Measurements from ENCODE around the gene TKT.

TKT gene

DNA sequence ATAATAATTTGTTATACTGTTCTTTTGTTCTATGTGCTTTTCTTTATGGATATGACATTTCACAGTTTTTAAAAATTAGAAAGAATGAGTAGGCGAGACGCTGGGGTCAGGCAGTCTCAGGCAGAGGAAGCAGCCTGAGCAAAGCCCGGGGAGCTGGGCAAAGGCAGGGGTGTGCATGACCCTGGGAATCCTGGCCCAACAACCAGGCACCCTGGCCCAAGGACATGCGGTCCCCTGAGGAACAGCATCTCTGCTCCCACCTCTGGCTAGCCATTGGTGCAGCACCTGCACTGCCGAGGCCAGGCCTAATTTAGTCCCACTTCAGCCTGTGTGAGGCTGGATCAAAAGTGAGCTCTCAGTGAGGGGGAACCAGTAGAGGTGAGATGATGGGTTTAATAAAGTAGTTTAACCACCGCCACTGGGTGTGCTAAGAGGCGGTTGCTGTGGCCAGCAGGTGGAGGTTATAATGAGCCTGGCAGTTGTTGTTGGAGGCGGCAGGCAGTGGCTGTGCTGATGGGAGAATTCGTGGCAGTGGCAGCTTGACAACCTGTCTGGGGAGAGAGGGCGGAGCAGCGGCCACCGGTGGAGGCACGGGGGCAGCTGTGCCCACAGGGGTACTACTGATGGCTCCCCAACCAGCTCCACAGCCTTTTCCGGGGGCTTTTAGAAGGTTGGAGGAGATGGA, 53.3 kb downstream of the TKT start:
- no peaks in the 10 kb centered on the region for H3K4me1 Mint-ChIP-seq
- no peak for DNase-seq
- no peaks in the 10 kb centered on the region for H3K9me3 Mint-ChIP-seq
- ATAC-seq, result no peak
- H3K27me3 Mint-ChIP-seq, result peaks cover 15% of the 10 kb centered on the region
- no peak overlapping the region for H3K4me3 Mint-ChIP-seq
- peak overlapping the region in 1 of 2 donors; percentile 90 for H3K27ac Mint-ChIP-seq

DNA sequence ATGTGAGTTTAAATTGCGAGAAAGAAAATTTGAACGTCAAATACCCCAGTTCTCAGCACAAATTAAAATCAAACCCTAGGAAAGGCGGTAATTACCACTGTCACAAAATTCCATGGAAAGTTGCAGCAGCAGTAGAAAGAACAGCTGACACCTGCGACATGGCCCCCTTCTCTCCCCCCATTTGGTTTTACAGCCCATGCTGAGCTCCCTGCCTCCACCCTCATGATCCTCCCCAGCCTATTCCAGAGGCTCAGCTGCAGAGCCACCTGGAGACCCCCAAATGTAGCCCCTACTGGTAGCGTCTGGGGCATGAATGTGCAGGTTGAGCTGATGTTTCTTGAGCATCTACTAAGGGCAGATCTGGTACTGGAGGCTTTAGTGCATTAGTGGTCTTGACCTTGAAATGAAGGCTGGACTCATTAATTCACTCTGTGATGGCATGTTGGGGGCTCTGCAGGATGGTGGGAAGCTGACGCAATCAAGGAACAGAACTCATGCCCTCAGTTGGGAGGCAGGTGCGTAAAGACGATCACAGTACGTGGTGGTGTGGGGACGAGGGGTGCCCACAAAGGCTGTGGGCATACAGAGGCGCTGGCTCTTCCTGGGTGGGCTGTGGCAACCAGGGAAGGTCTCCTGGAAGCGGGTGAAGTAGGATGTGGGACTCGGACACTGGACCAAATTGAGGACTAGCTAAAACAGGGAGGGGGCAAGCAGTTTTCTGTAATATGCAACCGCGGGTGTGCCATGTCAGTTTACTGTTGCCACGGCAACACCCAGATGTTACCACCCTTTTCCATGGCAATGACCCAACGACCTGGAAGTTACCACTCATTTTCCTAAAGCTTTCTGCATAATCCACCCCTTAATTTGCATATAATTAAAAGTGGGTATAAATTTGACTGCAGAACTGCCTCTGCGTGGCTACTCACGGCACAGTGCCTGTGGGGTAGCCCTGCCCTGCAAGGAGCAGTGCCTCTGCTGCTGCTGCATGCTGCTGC, 55.0 kb downstream of the TKT start:
- Mint-ChIP-seq H3K27me3 (peaks cover 15% of the 10 kb centered on the region), H3K9me3 (no peaks in the 10 kb centered on the region), H3K4me1 (peaks cover 10% of the 10 kb centered on the region), H3K27ac (no peak overlapping the region), H3K4me3 (no peak overlapping the region)
- ATAC-seq, result no peak
- DNase-seq, result no peak

DNA sequence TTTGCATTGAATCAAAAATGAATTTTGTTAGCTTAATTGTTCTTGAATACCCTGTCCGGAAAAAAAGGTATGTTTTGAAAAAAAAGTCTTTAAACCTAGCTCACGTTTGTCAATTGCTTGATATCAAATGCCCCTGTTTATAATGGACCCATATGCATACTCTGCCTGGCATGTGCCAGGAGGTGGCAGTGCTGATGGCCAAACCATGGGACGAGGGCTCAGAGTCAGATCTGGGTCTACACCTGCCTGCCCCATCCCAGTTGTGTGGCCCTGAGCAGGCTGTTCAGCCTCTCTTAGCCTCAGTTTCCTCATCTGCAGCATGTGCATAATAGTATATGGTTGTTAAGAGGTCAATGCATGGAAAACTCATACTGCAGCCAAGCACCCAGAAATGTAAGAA, 56.0 kb downstream of the TKT start:
- H3K27me3 Mint-ChIP-seq, result peaks cover 15% of the 10 kb centered on the region
- peaks cover 20% of the 10 kb centered on the region for H3K4me1 Mint-ChIP-seq
- no peak overlapping the region for H3K4me3 Mint-ChIP-seq
- ATAC-seq (peak; percentile 58), DNase-seq (no peak)
- H3K27ac Mint-ChIP-seq, result no peak overlapping the region
- H3K9me3 Mint-ChIP-seq, result no peaks in the 10 kb centered on the region

DNA sequence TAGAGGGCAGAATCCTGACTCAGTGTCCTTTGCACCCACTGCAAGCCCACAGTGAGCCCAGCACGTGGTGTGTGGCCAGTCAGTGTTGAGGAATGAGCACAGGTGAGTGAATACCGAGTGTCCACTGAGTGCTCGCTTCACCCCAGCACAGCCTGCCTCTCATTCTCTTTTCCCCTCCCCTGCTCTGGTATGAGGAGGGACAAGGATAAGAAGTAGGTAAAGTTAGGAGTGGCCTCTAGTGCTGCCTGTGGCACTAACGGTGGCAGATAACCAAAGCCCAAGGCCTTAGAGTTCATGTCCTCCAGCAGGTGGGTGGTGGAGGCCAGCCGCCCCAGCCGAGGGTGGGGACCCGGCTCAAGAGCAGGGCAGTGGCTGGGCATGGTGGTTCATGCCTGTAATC, 56.8 kb downstream of the TKT start:
- peaks cover 15% of the 10 kb centered on the region for H3K27me3 Mint-ChIP-seq
- no peak for ATAC-seq
- H3K4me3 Mint-ChIP-seq, result no peak overlapping the region
- DNase-seq, result no peak
- H3K9me3 Mint-ChIP-seq, result no peaks in the 10 kb centered on the region
- H3K27ac Mint-ChIP-seq, result no peak overlapping the region
- peaks cover 20% of the 10 kb centered on the region for H3K4me1 Mint-ChIP-seq

DNA sequence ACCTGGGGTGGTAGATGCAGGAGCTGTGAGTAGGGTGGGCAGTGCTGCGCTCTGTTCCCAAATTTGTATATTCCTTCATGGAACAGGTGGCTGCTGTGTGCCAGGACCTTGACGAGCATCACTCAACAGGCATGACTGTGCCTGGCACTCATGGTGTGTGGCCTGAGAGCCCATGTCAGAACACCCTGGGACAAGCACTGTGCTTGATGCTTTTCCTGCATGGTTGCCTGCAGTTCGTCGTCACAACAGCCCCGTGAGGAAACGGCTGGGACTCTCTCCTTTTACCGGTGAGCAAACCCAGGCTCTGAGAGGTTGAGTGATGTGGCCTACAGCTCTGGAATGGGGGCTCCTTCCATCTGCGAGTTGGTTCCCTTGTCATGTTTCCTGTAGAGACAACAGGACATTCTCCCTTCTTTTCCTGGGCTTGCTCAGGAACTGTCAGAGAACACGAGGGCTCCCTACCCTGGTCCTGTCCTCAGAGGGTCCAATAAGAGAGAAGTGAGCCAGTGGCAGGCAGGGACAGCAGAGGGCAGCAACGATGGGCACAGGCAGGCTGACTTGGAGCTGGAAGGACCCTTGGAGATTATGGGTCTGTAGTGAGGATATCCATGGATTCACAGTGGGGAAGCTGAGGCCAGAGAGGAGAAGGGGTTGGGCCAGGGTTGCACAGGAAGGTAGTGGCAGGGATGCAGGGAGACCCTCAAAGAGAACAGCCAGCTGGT, 57.4 kb downstream of the TKT start:
- DNase-seq (no peak), ATAC-seq (no peak)
- peaks cover 15% of the 10 kb centered on the region for H3K27me3 Mint-ChIP-seq
- peak overlapping the region in 1 of 2 donors; percentile 23 for H3K27ac Mint-ChIP-seq
- no peak overlapping the region for H3K4me3 Mint-ChIP-seq
- H3K4me1 Mint-ChIP-seq, result peaks cover 20% of the 10 kb centered on the region
- no peaks in the 10 kb centered on the region for H3K9me3 Mint-ChIP-seq

DNA sequence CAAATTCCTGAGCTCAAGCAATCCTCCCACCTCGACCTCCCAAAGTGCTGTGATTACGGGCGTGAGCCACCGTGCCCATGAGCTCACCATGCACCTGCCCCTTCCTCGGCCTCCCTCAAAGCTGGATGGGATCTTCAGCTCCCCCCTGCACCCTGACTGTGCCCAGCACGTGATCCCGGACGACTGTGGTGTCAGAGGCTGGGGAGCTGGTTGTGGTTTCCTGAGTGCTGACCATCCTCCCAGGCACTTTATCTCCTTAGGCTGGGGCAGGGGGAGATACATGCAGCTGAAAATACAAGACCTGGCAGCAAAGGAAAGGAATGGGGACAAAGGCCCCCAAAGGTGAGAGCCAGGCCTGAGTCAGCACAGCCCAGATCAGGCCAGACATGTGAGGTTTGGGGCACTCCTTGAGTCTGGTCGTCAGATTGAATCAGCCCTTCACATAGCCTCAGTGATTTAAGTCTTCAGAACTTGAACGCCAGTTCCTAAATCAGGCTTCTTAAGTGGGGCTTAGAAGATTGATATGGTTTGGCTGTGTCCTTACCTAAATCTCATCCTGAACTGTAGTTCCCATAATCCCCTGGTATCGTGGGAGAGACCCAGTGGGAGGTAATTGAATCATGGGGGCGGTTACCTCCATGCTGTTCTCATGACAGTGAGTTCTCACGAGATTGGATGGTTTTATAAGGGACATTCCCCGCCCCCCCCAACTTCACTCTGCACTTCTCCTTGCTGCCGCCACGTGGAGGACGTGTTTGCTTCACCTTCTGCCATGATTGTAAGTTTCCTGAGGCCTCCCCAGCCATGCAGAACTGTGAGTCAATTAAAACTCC, 59.0 kb downstream of the TKT start:
- ATAC-seq, result no peak
- H3K4me3 Mint-ChIP-seq, result peak overlapping the region in 1 of 2 donors; percentile 3

DNA sequence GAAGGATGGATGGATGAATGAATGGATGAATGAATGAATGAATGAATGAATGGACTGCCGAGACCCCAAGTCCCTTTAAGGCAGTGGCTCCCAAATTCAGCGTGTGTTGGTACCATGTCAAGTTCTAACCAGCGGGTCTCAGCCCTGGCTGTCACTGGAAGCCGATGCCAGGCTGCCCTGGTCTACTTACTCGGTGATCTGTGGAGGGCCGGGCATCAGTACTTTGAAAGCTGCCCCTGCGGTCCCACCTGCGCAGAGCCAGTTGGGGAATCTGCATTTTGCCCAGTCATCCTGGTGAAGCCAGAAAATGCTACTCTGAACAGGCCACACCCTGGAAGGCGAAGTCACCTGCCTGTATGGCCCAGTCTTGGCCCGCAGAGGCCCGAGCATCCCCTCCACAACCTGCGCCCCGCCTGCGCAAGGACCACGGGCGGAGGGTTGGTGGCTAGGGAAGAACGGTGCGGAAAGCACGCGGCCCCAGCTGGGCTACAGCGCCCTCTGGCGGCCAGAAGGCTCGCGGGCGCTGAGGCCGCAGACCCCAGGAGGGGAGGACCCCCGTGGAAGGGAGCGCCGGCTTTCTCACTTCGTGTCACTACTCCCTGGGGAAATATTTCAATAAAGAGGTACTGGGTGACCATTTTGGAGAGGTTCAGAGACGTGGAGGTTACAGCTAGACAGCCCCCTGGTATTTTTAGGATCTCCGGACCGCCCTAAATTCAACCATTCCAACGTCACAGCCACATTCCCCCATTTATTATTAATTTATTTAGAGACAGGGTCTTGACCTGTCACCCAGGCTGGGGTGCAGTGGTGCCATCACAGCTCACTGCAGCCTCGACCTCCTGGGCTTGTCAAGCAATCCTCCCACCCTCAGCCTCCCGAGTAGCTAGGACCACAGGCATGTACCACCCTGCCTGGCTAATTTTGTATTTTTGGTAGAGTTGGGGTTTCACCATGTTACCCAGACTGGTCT, 59.9 kb downstream of the TKT start:
- Mint-ChIP-seq H3K4me1 (peaks cover 20% of the 10 kb centered on the region), H3K27me3 (peaks cover 5% of the 10 kb centered on the region), H3K4me3 (peak overlapping the region in 1 of 2 donors; percentile 36), H3K9me3 (no peaks in the 10 kb centered on the region), H3K27ac (no peak overlapping the region)
- peak; percentile 76 for ATAC-seq
- peak; percentile 60 to 63 for DNase-seq

More for the DNA sequence above, 59.0 kb downstream of the TKT start:
- peak in 1 of 2 donors; percentile 26 for DNase-seq
- H3K27ac Mint-ChIP-seq, result peak overlapping the region in 1 of 2 donors; percentile 27
- H3K9me3 Mint-ChIP-seq, result no peaks in the 10 kb centered on the region
- peaks cover 20% of the 10 kb centered on the region for H3K4me1 Mint-ChIP-seq
- H3K27me3 Mint-ChIP-seq, result peaks cover 7% of the 10 kb centered on the region

DNA sequence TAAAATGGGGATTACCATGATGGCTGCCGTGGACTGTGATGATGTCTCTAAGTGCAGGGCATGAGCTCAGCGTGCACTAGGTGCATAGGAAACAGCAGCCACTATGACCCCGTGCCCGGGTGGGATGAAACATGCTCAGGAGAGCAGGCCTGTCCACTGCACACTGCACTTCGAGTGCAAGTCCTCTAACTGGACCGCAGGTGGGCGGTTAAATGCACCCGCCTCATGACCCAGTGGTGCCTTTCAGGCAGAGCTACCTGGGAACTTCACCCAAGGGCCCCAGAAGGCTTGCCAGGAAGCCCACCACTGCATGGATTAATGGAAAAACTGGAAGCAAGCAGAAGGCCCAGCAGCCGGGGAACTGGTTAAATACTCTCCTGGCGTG, 60.8 kb downstream of the TKT start:
- no peak overlapping the region for H3K4me3 Mint-ChIP-seq
- ATAC-seq (no peak), DNase-seq (no peak)
- no peaks in the 10 kb centered on the region for H3K9me3 Mint-ChIP-seq
- no peaks in the 10 kb centered on the region for H3K27me3 Mint-ChIP-seq
- H3K27ac Mint-ChIP-seq, result no peak overlapping the region
- peaks cover 20% of the 10 kb centered on the region for H3K4me1 Mint-ChIP-seq

DNA sequence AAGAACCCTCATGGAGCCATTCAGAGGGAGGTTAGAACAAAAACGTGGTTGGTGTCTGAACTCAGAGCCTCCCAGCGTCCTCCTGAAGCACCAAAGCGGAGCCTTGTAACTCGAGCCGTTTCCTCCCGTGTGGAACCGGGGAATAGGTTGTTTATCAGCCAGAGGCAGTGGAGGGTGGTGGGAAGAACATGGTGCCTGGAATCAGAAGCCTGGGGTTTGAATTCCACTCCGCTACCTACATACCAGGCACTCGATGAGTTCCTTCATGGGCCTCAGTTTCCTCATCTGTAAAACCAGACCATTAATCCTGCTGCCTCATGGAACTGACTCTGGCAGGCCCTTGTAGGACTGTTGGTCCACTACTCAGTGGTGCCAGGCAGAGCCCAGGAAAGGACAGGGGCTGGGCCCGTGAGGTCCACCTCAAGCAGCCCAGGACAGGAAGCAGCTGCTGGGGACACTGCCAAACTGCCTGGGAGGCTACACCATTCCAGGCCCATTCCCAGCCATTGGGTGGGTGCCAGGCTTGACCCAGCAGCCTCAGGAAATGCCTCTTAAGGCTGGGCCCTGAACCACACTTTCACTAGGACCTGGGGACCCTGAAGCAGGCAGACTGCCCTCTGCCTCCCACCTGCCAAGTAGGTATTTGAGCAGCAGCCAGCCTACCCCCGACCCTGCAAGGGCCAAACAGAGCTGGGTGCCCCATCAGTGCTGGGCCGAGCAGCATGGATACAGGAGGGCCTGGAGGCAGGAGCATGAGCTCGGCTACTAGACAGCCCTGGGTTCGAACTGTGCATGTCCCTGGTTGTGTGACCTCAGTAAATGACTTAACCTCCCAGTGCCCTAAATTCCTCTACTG, 61.4 kb downstream of the TKT start:
- Mint-ChIP-seq H3K27ac (no peak overlapping the region), H3K4me3 (no peak overlapping the region), H3K27me3 (no peaks in the 10 kb centered on the region), H3K4me1 (peaks cover 20% of the 10 kb centered on the region), H3K9me3 (no peaks in the 10 kb centered on the region)
- ATAC-seq, result no peak
- DNase-seq, result no peak

DNA sequence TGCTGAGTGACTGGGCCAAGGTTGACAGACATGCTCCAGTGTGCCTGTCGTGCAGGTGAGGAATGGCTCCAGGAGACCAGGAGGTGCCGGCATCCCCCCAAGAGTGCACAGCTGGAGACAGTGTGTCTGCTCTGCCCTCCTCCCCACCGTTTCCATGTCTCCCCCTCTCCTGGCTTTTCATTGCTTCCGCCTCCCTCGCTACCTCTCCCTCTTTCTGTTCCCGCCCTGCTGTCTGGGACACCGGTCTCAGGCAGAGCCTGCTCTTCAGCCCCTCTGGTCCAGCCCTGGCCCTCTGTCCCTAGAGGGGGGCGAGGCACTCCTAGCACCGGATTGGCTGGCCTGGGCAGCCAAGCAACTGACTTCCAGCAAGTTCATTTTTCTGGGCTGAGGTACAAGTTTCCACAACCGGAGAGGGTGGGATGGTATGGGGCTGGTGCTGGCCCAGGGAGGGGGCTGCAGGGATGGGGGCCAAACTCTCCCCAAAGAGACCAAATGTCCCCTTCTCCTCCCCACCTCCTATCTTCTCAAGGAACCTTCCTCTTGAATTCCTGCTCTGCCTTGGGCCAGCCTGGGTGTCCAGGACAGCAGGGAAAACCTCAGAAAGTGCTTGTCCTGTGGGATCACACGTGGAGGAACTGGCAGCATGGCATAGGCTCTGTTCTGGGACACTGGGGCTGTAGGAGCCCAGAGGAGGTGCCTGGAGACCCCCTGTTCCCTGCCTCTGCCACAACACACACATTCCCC, 62.2 kb downstream of the TKT start:
- ATAC-seq (no peak), DNase-seq (no peak)
- H3K27ac Mint-ChIP-seq, result no peak overlapping the region
- H3K4me1 Mint-ChIP-seq, result peaks cover 20% of the 10 kb centered on the region
- no peaks in the 10 kb centered on the region for H3K9me3 Mint-ChIP-seq
- H3K4me3 Mint-ChIP-seq, result no peak overlapping the region
- H3K27me3 Mint-ChIP-seq, result no peaks in the 10 kb centered on the region

DNA sequence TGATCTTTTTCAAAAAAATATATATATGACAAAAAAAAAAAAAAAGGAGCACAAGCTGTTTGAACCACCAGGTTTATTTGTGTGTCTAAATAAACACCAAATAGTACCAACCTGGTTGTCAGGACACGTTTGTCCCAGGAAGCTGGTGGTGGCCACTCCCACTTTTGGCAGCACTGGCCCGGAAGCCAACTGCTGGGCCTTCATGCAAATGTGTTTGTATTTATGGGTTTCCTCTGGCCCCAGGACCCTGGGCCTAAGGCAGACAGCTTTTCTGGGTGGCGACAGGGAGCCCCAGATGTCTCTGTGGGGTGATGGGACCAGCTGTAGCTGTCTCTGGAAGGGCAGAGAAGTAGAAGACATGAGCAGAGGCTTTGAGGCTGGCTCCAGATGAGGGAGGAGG, 63.2 kb downstream of the TKT start:
- no peak overlapping the region for H3K4me3 Mint-ChIP-seq

DNA sequence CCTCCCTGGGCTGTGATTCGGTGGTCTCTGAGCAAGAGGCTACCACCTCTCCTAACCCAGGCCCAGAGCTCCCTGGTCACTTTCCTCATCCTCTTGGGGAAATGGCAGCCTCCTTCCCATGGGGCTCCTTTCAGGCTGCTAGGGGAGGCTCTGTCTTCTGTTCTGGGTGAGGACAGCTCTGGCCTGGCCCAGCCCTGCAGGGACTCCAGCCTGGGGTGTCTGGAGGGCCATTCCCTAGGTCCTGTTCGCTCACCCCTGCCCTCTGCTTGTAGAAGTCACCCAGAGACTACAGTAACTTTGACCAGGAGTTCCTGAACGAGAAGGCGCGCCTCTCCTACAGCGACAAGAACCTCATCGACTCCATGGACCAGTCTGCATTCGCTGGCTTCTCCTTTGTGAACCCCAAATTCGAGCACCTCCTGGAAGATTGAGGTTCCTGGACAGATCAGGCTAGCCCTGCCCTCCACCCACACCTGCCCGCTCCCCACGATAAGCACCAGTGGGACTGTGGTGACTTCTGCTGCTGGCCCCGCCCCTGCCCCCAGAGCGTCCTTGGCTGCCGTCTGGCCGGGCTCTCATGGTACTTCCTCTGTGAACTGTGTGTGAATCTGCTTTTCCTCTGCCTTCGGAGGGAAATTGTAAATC, 63.9 kb downstream of the TKT start:
- DNase-seq (no peak), ATAC-seq (no peak)
- Mint-ChIP-seq H3K27me3 (no peaks in the 10 kb centered on the region), H3K4me1 (peaks cover 17% of the 10 kb centered on the region), H3K27ac (no peak overlapping the region), H3K9me3 (no peaks in the 10 kb centered on the region), H3K4me3 (no peak overlapping the region)

More for the DNA sequence above, 63.2 kb downstream of the TKT start:
- no peaks in the 10 kb centered on the region for H3K27me3 Mint-ChIP-seq
- peak overlapping the region in 1 of 2 donors; percentile 69 for H3K27ac Mint-ChIP-seq
- DNase-seq, result no peak
- ATAC-seq, result no peak
- no peaks in the 10 kb centered on the region for H3K9me3 Mint-ChIP-seq
- peaks cover 20% of the 10 kb centered on the region for H3K4me1 Mint-ChIP-seq

Data from stimulated activated naive CD8-positive, alpha-beta T cell treated with anti-CD3 and anti-CD28 coated beads, Interleukin-15, amount 100 ng/mL, for 72 hours (primary cell).